Dendritic cell treated with granulocyte-macrophage colony-stimulating factor and Interleukin-4, amounts not matched to agents 40 ng/mL and 50 ng/mL, for 4 days (primary cell): Measurements from ENCODE around the gene DTX3L.

Source experiments
- H3K27ac Mint-ChIP-seq: one replicate; pipeline ENCODE4 v1.8.0; 2022; ENCODE audit warnings: mild to moderate bottlenecking, mixed read lengths
- H3K27me3 Mint-ChIP-seq: one replicate; pipeline ENCODE4 v1.8.0; 2022; ENCODE audit warnings: mild to moderate bottlenecking, mixed read lengths
- H3K36me3 Mint-ChIP-seq: one replicate; pipeline ENCODE4 v1.8.0; 2022; ENCODE audit warnings: low read depth, mixed read lengths
- H3K4me1 Mint-ChIP-seq: one replicate; pipeline ENCODE4 v1.8.0; 2022; ENCODE audit warnings: low read depth, mixed read lengths
- H3K4me3 Mint-ChIP-seq: one replicate; pipeline ENCODE4 v1.8.0; 2022; ENCODE audit warnings: mild to moderate bottlenecking, moderate library complexity, mixed read lengths
- H3K9me3 Mint-ChIP-seq: one replicate; pipeline ENCODE4 v1.8.0; 2022; ENCODE audit warnings: mixed read lengths
- intact Hi-C: fragments of 100-400 bp; cut with micrococcal nuclease; formaldehyde crosslinking; loops from one replicate; pipeline ENCODE4 v1.15.0; 2022

Gene DTX3L

DNA sequence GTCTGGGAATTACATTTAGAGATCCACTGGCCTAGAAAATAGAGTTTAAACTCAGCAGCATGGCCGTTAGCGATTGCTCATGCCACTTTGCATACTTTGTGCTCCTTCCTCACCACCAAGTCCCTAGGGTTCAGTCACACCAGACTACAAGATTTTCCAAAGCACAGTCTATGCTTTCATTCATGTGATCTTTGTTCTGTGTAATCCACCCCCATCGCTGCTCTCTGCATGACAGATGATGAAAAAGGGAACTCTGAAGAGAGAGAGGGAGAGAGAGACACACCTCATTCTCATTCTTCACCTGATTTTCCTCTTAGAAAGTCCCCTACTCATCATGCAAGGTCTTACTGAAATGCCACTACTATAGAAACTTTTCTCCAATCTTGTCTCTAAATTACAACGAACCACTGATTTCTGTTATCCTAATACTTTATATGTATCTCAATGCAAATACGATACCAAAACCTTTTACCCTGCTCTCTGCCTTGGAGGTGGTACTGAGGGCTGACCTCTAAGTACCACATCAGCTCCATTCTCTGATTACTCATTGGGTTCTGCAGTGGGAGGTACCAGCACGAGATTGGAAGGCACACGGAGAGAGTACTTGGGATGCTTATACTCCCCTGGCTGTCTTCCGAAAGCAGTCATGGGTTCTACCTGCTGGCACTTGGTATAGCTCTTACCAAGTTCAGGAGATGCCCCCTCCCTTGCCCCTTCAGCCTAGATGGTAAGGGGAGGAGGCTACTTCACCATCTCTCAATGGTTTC is 12.2 kb downstream of the DTX3L start:
- Mint-ChIP-seq H3K27ac (peak overlapping the region; percentile 94), H3K4me1 (peaks cover 33% of the 10 kb centered on the region), H3K9me3 (peaks cover 5% of the 10 kb centered on the region), H3K36me3 (peaks cover 50% of the 10 kb centered on the region), H3K27me3 (peaks cover 6% of the 10 kb centered on the region), H3K4me3 (no peak overlapping the region)
- intact Hi-C loops = no loop called here

DNA sequence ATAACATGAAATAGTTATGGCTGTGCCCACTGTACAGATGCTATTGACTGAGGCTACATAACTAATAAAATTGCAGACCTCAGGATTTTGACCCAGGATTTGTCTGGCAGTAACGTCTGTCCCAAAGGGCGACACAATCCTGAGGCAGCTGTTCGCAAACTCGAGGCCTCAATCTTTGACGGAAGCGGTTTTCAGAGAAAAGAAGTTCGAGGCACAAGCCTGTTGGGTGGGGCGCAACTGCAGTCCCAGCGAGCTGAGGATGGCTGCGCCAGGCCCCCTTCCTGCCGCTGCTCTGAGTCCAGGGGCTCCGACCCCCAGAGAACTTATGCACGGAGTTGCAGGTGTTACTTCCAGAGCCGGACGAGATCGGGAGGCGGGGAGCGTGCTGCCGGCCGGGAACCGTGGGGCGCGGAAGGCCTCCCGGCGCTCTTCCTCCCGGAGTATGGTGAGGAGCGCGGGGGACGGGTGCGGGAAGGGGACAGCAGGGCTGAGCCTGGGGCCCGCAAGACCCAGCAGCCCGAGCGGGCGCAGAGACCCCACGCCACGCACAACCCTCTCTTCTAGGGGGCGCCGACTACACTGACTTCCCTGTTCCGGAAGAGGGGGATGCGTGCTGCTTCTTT is 13.4 kb downstream of the DTX3L start, which contains the start of gene PARP15:
PARP15 (plus strand) TSS at position 242 of the 623 bp plus-strand sequence; CDS start at position 260, 18 bp downstream.
- H3K4me3 Mint-ChIP-seq = peak within 1 kb of the TSS; percentile 92
- intact Hi-C loops = no loop called here
- H3K4me1 Mint-ChIP-seq = peaks cover 27% of the 10 kb centered on the region
- H3K9me3 Mint-ChIP-seq = peaks cover 17% of the 10 kb centered on the region
- peaks cover 6% of the 10 kb centered on the region for H3K27me3 Mint-ChIP-seq
- H3K36me3 Mint-ChIP-seq = peaks cover 50% of the 10 kb centered on the region
- H3K27ac Mint-ChIP-seq = peak within 1 kb of the TSS; percentile 94

DNA sequence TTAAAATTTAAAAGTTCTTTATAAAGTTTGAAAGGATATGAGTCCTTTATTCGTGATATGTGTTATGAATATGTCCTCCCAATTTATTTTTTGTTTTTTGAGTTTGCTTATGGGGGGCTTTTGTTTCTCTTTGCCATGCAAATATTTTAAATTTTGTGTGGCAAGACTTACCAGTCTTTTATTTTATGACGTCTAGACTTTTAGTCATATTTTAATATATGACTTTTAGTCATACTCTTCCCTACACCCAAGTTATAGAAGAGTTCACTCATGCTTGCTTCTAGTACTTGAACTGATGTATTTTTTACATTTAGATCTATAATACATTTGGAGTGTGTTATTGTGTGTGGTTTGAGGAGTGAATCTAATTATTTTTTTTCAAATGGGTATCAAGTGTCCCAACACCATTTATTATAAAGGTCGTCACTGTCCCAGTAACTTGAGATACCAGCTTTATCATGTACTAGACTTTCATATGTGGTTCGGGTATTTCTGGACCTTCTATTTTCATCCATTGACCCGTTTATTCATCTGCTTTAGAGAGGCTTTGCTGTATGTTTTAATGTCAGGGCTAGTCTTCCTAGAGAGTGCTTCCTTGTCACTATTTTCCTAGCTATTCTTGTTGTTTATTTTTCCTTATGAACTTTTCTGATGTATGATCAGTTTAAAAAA is 14.1 kb downstream of the DTX3L start:
- peaks cover 6% of the 10 kb centered on the region for H3K27me3 Mint-ChIP-seq
- peaks cover 48% of the 10 kb centered on the region for H3K36me3 Mint-ChIP-seq
- peaks cover 20% of the 10 kb centered on the region for H3K4me1 Mint-ChIP-seq
- peaks cover 23% of the 10 kb centered on the region for H3K9me3 Mint-ChIP-seq
- peak overlapping the region; percentile 94 for H3K27ac Mint-ChIP-seq
- intact Hi-C loops = no loop called here
- peak overlapping the region; percentile 92 for H3K4me3 Mint-ChIP-seq

DNA sequence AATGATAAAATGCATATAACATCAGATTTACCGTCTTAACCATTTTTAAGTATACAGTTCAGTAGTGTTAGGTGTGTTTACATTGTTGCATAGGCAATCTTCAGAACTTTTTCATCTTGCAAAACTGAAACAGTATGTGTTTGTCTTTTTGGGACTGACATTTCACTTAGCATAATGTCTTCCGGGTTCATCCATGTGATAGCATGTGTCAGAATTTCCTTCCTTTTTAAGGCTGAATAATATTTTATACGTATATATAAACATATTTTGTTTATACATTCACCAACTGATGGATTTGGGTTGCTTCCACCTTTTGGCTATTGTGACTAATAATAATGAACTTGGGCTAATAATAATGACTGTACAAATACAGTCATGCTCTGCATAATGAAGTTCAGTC is 16.3 kb downstream of the DTX3L start:
- Mint-ChIP-seq H3K36me3 (peaks cover 26% of the 10 kb centered on the region), H3K9me3 (peaks cover 31% of the 10 kb centered on the region), H3K4me3 (no peak overlapping the region), H3K27ac (no peak overlapping the region), H3K4me1 (peaks cover 19% of the 10 kb centered on the region), H3K27me3 (peaks cover 6% of the 10 kb centered on the region)
- intact Hi-C loops = no loop called here

DNA sequence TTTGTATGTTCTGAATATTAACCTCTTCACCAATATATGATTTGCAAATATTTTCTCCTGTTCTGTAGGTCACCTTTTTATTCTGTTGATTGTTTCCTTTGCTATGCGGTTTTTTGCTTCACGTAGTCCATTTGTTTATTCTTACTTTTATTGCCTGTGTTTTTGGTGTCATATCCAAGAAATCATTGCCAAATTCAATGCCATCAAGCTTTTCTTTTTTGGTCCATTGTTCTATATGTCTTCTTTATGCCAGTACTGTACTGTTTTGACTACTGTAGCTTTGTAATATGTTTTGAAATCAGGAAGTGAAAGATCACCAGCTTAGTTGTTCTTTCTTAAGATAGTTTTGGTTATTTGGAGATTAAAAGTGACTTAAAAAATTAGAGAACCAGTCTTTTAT is 17.5 kb downstream of the DTX3L start:
- peaks cover 26% of the 10 kb centered on the region for H3K36me3 Mint-ChIP-seq
- peaks cover 6% of the 10 kb centered on the region for H3K27me3 Mint-ChIP-seq
- H3K27ac Mint-ChIP-seq = no peak overlapping the region
- peaks cover 31% of the 10 kb centered on the region for H3K9me3 Mint-ChIP-seq
- H3K4me3 Mint-ChIP-seq = no peak overlapping the region
- intact Hi-C loops = no loop called here
- peaks cover 10% of the 10 kb centered on the region for H3K4me1 Mint-ChIP-seq

DNA sequence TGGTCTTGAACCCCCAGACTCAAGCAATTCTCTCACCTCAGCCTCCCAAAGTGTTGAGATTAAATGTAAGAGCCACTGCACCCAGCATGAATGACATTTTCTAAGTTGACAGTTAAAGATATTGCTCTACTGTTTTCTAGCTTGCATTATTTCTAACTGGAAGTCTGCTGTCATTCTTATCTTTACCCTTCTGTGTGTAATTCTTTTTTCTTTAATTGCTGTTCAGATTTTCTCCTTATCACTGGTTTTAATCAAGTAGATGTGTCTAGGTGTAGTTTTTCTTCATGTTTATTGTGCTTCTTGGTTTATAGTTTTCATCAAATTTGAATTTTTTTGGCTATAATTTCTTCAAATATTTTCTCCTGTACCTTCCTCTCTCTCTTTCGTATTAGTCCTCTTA is 18.3 kb downstream of the DTX3L start:
- Mint-ChIP-seq H3K4me1 (peaks cover 4% of the 10 kb centered on the region), H3K27ac (no peak overlapping the region), H3K4me3 (no peak overlapping the region), H3K9me3 (peaks cover 31% of the 10 kb centered on the region), H3K36me3 (peaks cover 24% of the 10 kb centered on the region), H3K27me3 (peaks cover 4% of the 10 kb centered on the region)
- intact Hi-C loops = no loop called here

DNA sequence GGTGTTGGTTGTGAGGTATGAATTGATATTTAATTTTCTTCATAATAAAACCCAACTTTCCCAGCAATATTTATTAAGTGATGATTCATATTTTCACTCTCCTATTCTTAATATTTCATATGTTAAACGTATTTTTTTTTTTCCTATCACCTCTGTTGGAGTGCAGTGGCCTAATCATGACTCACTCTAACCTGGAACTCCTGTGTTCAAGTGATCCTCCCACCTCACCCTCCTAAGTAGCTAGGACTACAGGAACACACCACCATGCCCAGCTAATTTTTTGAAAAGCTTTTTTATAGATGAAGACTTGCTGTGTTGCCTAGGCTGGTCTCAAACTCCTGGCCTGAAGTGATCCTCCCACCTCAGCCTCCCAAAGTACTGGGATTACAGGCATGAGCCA is 22.0 kb downstream of the DTX3L start:
- no peaks in the 10 kb centered on the region for H3K27me3 Mint-ChIP-seq
- no peak overlapping the region for H3K27ac Mint-ChIP-seq
- intact Hi-C loops = no loop called here
- H3K9me3 Mint-ChIP-seq = peaks cover 28% of the 10 kb centered on the region
- H3K4me1 Mint-ChIP-seq = no peaks in the 10 kb centered on the region
- peaks cover 18% of the 10 kb centered on the region for H3K36me3 Mint-ChIP-seq
- H3K4me3 Mint-ChIP-seq = no peak overlapping the region

DNA sequence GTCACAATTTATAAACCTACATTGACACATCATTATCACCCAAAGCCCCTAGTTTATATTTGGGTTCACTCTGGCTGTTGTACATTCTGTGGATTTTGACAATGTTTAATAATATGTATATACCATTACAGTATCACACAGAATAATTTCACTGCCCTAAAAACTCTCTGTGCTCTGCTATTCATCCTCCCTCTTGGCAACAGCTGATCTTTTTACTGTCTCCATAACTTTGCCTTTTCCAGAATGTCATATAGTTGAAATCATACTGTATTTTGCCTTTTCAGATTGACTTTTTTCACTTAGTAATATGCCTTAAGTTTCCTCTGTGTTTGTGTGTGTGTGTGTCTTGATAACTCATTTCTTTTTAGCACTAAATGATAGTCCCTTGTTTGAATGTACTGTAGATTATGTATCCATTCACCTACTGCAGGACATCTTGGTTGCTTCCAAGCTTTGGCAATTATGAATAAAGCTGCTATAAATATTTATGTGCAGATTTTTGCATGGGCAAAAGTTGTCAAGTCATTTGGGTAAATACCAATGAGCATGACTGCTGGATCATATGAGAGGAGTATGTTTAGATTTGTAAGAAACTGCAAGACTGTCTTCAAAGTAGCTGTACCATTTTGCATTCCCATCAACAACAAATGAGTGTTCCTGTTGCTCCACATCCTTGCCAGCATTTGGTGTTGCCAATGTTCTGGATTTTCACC is 22.8 kb downstream of the DTX3L start:
- Mint-ChIP-seq H3K27me3 (no peaks in the 10 kb centered on the region), H3K27ac (no peak overlapping the region), H3K36me3 (peaks cover 10% of the 10 kb centered on the region), H3K9me3 (peaks cover 20% of the 10 kb centered on the region), H3K4me3 (no peak overlapping the region), H3K4me1 (no peaks in the 10 kb centered on the region)
- intact Hi-C loops = no loop called here

DNA sequence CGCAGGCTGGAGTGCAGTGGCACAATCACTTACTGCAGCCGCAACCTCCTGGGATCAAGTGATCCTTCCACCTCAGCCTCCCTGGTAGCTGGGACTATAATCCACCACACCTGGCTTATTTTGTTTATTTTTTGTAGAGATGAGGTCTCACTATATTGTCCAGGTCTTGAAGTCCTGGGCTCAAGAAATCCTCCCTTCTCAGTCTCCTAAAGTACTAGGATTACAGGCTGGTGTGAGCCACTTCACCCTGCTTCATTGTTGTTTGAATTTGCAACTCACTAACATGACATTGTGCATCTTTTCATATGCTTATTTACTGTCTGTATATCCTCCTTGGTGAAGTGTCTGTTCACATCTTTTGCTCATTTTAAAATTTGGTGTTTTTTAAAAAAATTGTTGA is 23.4 kb downstream of the DTX3L start:
- intact Hi-C loops = no loop called here
- no peaks in the 10 kb centered on the region for H3K4me1 Mint-ChIP-seq
- H3K27me3 Mint-ChIP-seq = no peaks in the 10 kb centered on the region
- H3K9me3 Mint-ChIP-seq = peaks cover 13% of the 10 kb centered on the region
- H3K27ac Mint-ChIP-seq = no peak overlapping the region
- no peak overlapping the region for H3K4me3 Mint-ChIP-seq
- peaks cover 4% of the 10 kb centered on the region for H3K36me3 Mint-ChIP-seq

DNA sequence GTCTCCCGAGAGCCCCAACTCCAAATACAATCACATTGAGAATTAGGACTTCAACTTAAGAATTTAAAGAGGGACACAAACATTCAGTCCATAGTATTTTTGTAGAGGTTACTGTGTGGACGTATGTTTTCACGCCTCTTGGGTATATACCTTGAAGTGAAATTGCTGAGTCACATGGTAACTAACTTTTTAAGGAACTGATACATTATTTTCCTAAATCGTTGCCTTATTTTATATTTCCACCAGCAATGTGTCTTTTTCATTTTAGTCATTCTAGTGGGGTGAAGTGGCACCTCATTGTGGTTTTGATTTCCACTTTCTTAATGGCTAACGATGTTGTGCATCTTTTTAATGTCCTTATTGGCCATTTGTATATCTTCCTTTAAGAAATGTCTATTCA is 25.2 kb downstream of the DTX3L start:
- Mint-ChIP-seq H3K9me3 (no peaks in the 10 kb centered on the region), H3K4me3 (no peak overlapping the region), H3K4me1 (no peaks in the 10 kb centered on the region), H3K36me3 (no peaks in the 10 kb centered on the region), H3K27me3 (no peaks in the 10 kb centered on the region), H3K27ac (no peak overlapping the region)
- intact Hi-C loops = no loop called here

DNA sequence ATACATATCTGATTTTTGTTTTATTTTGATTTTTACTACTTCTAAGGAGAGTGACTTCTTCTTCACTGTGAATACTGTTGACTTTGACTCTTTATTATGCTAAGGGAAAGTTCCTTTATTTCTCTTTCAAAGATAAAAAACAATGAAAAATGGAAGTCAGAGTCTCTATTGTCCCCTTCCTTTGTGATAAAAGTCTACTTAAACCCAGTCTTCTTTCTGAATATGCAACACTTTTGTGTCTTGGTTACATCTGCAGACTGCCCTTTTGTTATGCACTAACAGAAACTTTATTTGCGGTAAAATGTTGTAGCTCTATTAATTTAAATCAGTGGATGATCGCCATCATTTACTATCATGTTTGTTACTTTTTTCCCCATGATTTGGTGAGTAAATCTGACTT is 26.5 kb downstream of the DTX3L start:
- Mint-ChIP-seq H3K4me3 (no peak overlapping the region), H3K27me3 (no peaks in the 10 kb centered on the region), H3K4me1 (no peaks in the 10 kb centered on the region), H3K9me3 (peaks cover 3% of the 10 kb centered on the region), H3K36me3 (no peaks in the 10 kb centered on the region), H3K27ac (no peak overlapping the region)
- intact Hi-C loops = no loop called here

DNA sequence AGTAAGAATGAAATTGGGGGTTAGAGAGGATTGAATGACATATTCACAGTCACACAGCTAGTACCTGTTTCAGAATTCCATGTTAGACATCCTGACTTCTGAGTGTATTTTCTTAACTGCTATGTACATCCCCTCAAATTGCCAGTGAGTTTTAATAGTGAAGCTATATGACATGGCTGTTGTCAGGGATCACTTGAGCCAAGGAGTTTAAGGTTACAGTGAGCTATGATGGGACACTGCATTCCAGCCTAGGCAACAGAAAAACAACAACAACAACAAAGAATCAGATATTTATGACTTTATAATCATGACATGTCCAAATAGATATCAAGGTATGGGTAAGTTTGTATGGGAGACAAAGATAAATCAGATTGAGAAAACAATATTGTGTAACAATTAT is 29.9 kb downstream of the DTX3L start:
- Mint-ChIP-seq H3K27ac (no peak overlapping the region), H3K4me3 (no peak overlapping the region), H3K36me3 (no peaks in the 10 kb centered on the region), H3K4me1 (peaks cover 5% of the 10 kb centered on the region), H3K27me3 (no peaks in the 10 kb centered on the region), H3K9me3 (peaks cover 9% of the 10 kb centered on the region)
- intact Hi-C loops = no loop called here

DNA sequence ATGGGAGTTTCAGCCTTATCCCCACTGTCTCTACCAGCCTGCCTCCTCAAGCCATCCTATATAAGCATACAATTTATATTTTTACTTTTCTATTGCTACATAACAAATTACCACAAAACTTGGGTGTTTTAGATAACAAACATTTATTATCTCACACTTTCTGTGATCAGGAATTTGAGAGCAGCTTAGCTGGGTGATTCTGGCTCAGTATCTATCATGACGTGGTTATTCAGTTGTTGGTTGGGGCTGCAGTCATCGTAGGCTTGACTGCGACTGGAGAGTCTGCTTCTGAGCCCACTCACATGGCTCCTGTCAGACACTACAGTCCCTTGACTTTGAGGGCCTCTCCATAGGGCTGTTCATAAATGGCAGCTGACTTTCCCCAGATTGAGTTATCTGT is 34.0 kb downstream of the DTX3L start:
- Mint-ChIP-seq H3K4me1 (peaks cover 11% of the 10 kb centered on the region), H3K9me3 (peaks cover 9% of the 10 kb centered on the region), H3K4me3 (no peak overlapping the region), H3K27me3 (no peaks in the 10 kb centered on the region), H3K36me3 (no peaks in the 10 kb centered on the region), H3K27ac (no peak overlapping the region)
- intact Hi-C loops = no loop called here

DNA sequence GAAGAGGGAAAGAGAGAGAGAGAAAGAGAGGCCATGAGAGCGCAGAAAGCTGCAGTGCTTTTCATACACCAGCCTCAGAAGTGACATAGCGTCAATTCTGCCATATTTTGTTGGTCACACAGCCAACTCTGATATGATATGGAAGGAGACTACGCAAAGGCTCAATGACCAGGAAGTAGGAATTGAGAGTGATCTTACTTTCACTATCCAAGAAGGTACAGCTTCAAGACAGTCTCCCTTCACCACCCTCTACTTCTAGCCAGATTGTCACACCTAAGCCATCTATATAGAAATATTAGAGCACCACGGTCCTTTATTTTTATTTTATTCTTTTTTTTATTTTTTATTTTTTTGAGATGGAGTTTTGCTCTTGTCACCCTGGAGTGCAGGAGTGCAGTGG is 34.4 kb downstream of the DTX3L start:
- no peaks in the 10 kb centered on the region for H3K27me3 Mint-ChIP-seq
- H3K36me3 Mint-ChIP-seq = no peaks in the 10 kb centered on the region
- no peak overlapping the region for H3K27ac Mint-ChIP-seq
- intact Hi-C loops = no loop called here
- H3K9me3 Mint-ChIP-seq = peaks cover 9% of the 10 kb centered on the region
- peaks cover 11% of the 10 kb centered on the region for H3K4me1 Mint-ChIP-seq
- no peak overlapping the region for H3K4me3 Mint-ChIP-seq
